Activated T-helper 2 cell treated with anti-CD3 and anti-CD28 coated beads, Interferon-gamma antibody, Interleukin-2, Interleukin-4, amounts not matched to agents 10 μg/mL and 5 μg/mL and 100 μg/mL, durations not matched to agents 14 hours and 24 hours and 36 hours (primary cell): ENCODE measurements around the gene MXRA5. TPM values are rescaled to one million over a fixed set of nuclear protein-coding genes. Genes with fewer than 3 reads are reported as not detected.
"Not testable (repeated sequence)": the region's sequence is repeated elsewhere in the genome, so short reads cannot be mapped to it uniquely, and the experiment has no call there.

ENCODE experiments used
- DNase-seq: peaks from one replicate; pipeline ENCODE4 v3.0.0; 2021; ENCODE audit warnings: low spot score
- H3K27ac Mint-ChIP-seq: one replicate; pipeline ENCODE4 v1.8.0; 2021; ENCODE audit warnings: mixed read lengths
- H3K27me3 Mint-ChIP-seq: one replicate; pipeline ENCODE4 v1.8.0; 2021; ENCODE audit warnings: low read depth, mixed read lengths
- H3K36me3 Mint-ChIP-seq: one replicate; pipeline ENCODE4 v1.8.0; 2021; ENCODE audit warnings: low read depth, mixed read lengths
- H3K4me1 Mint-ChIP-seq: one replicate; pipeline ENCODE4 v1.8.0; 2021; ENCODE audit warnings: low read depth, mixed read lengths
- H3K4me3 Mint-ChIP-seq: one replicate; pipeline ENCODE4 v1.8.0; 2021; ENCODE audit warnings: low read depth, mild to moderate bottlenecking, moderate library complexity, mixed read lengths
- H3K9me3 Mint-ChIP-seq: one replicate; pipeline ENCODE4 v1.8.0; 2021; ENCODE audit warnings: mixed read lengths
- intact Hi-C: fragments of 100-400 bp; cut with micrococcal nuclease; formaldehyde crosslinking; loops from one replicate; pipeline ENCODE4 v1.15.1; 2023
- total RNA-seq: library from RNA; stranded (reverse); gene quantifications from 2 replicates; pipeline ENCODE4 v1.2.3, GENCODE V29; 2022

The MXRA5 gene
- total RNA-seq, 1 donor from 2014 or later = not detected

GRCh38 chrX:3299636-3300035, 46.8 kb downstream of the MXRA5 start:
- Mint-ChIP-seq H3K27me3 (no peaks in the 10 kb centered on the region), H3K4me1 (no peaks in the 10 kb centered on the region), H3K9me3 (no peaks in the 10 kb centered on the region), H3K4me3 (no peak overlapping the region), H3K27ac (no peak overlapping the region), H3K36me3 (no peaks in the 10 kb centered on the region)
- no peak for DNase-seq
- intact Hi-C loops = no loop called here

- Mint-ChIP-seq H3K4me1 (no peaks in the 10 kb centered on the region), H3K9me3 (no peaks in the 10 kb centered on the region), H3K4me3 (no peak overlapping the region), H3K27ac (no peak overlapping the region), H3K27me3 (no peaks in the 10 kb centered on the region), H3K36me3 (no peaks in the 10 kb centered on the region)
- intact Hi-C loops = no loop called here
- DNase-seq = no peak
Observed at GRCh38 chrX:3295731-3296130, 50.7 kb downstream of the MXRA5 start.

- Mint-ChIP-seq H3K4me3 (no peak overlapping the region), H3K27ac (no peak overlapping the region), H3K27me3 (no peaks in the 10 kb centered on the region), H3K9me3 (no peaks in the 10 kb centered on the region), H3K36me3 (no peaks in the 10 kb centered on the region), H3K4me1 (no peaks in the 10 kb centered on the region)
- no peak for DNase-seq
- intact Hi-C loops = no loop called here
Observed at GRCh38 chrX:3293251-3293650, 53.2 kb downstream of the MXRA5 start.

GRCh38 chrX:3290561-3290960, 55.9 kb downstream of the MXRA5 start:
- Mint-ChIP-seq H3K36me3 (no peaks in the 10 kb centered on the region), H3K4me1 (no peaks in the 10 kb centered on the region)

GRCh38 chrX:3286196-3286945, 60.1 kb downstream of the MXRA5 start:
- no peaks in the 10 kb centered on the region for H3K36me3 Mint-ChIP-seq
- no peaks in the 10 kb centered on the region for H3K4me1 Mint-ChIP-seq
- no peak overlapping the region for H3K4me3 Mint-ChIP-seq
- DNase-seq = no peak
- no peaks in the 10 kb centered on the region for H3K9me3 Mint-ChIP-seq
- no peak overlapping the region for H3K27ac Mint-ChIP-seq
- intact Hi-C loops = no loop called here
- H3K27me3 Mint-ChIP-seq = no peaks in the 10 kb centered on the region

More at GRCh38 chrX:3290561-3290960, 55.9 kb downstream of the MXRA5 start:
- Mint-ChIP-seq H3K4me3 (no peak overlapping the region), H3K9me3 (no peaks in the 10 kb centered on the region), H3K27me3 (no peaks in the 10 kb centered on the region), H3K27ac (no peak overlapping the region)
- intact Hi-C loops = no loop called here
- DNase-seq = no peak

- Mint-ChIP-seq H3K4me1 (no peaks in the 10 kb centered on the region), H3K27me3 (no peaks in the 10 kb centered on the region), H3K36me3 (no peaks in the 10 kb centered on the region), H3K27ac (no peak overlapping the region), H3K4me3 (no peak overlapping the region), H3K9me3 (peaks cover 14% of the 10 kb centered on the region)
- no peak for DNase-seq
- intact Hi-C loops = no loop called here
Observed at GRCh38 chrX:3280706-3281105, 65.7 kb downstream of the MXRA5 start.

- H3K9me3 Mint-ChIP-seq, DNase-seq, H3K36me3 Mint-ChIP-seq, H3K4me3 Mint-ChIP-seq, H3K27me3 Mint-ChIP-seq, H3K27ac Mint-ChIP-seq, intact Hi-C loops, H3K4me1 Mint-ChIP-seq: not testable (repeated sequence)
Observed at GRCh38 chrX:3273668-3274067, 72.8 kb downstream of the MXRA5 start.

GRCh38 chrX:3271834-3272186, 74.6 kb downstream of the MXRA5 start:
- H3K4me3 Mint-ChIP-seq = no peak overlapping the region
- no peaks in the 10 kb centered on the region for H3K36me3 Mint-ChIP-seq
- intact Hi-C loops = no loop called here
- H3K27me3 Mint-ChIP-seq = no peaks in the 10 kb centered on the region
- no peaks in the 10 kb centered on the region for H3K9me3 Mint-ChIP-seq
- no peak overlapping the region for H3K27ac Mint-ChIP-seq
- H3K4me1 Mint-ChIP-seq = no peaks in the 10 kb centered on the region
- no peak for DNase-seq

GRCh38 chrX:3271183-3271833, 75.1 kb downstream of the MXRA5 start:
- no peak for DNase-seq
- intact Hi-C loops = no loop called here
- Mint-ChIP-seq H3K4me1 (no peaks in the 10 kb centered on the region), H3K36me3 (no peaks in the 10 kb centered on the region), H3K27me3 (no peaks in the 10 kb centered on the region), H3K4me3 (no peak overlapping the region), H3K27ac (no peak overlapping the region), H3K9me3 (no peaks in the 10 kb centered on the region)

- Mint-ChIP-seq H3K9me3 (peaks cover 2% of the 10 kb centered on the region), H3K4me3 (no peak overlapping the region), H3K27me3 (no peaks in the 10 kb centered on the region), H3K36me3 (no peaks in the 10 kb centered on the region), H3K27ac (no peak overlapping the region), H3K4me1 (no peaks in the 10 kb centered on the region)
- no peak for DNase-seq
- intact Hi-C loops = no loop called here
Observed at GRCh38 chrX:3268829-3269228, 77.6 kb downstream of the MXRA5 start.

- Mint-ChIP-seq H3K36me3 (no peaks in the 10 kb centered on the region), H3K4me1 (no peaks in the 10 kb centered on the region), H3K4me3 (no peak overlapping the region), H3K27ac (no peak overlapping the region), H3K27me3 (no peaks in the 10 kb centered on the region), H3K9me3 (peaks cover 8% of the 10 kb centered on the region)
- DNase-seq = no peak
- intact Hi-C loops = no loop called here
Observed at GRCh38 chrX:3263681-3264126, 82.7 kb downstream of the MXRA5 start.

- intact Hi-C loops = no loop called here
- no peak for DNase-seq
- Mint-ChIP-seq H3K4me3 (no peak overlapping the region), H3K27ac (no peak overlapping the region), H3K9me3 (peaks cover 8% of the 10 kb centered on the region), H3K27me3 (no peaks in the 10 kb centered on the region), H3K4me1 (no peaks in the 10 kb centered on the region), H3K36me3 (no peaks in the 10 kb centered on the region)
Observed at GRCh38 chrX:3262901-3263300, 83.6 kb downstream of the MXRA5 start.
